ENCODE measurements around the gene CXXC4. TPM values are rescaled to one million over a fixed set of nuclear protein-coding genes. Genes with fewer than 3 reads are reported as not detected.

CXXC4 gene
- 0.01 to 0.06 TPM (median 0.02 TPM) in 5 replicates for total RNA-seq (2022; extraction: Qiagen RNA extraction)

DNA sequence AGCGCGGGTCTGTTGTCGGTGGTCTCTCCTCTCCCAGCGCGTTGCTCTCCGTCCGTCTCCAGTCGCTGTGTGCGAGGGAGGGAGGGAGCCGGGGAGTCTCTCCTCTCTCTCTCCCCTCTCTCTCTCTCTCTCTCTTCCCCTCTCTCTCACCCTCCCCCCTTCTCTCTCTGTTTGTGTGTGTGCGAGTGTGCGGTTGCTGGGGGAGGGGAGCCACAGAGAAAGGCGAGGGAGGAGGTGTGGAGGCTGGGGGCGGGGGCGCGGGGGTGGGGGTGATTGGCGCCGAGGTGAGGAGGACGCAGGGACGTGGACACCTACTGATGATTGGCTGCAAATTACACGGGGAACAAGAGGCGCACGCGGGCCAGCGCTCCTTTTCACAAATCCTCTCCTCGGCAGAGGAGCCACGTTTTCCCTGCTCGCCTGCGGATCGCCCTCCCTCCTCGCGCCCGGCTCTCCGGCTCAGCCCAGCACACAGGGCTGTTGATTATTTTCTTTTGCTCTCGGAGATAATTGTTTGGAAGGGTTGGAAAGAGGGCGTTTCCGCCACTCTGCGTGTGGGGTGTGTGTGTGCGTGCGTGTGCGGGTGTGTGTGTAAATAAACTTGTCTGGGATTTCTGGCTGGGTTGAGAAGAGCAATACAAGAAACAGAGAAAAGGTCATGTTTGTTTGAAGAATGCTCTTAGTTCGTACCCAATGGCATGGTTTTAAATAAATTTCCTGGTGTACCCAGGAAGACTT, at the start of gene CXXC4:
CXXC4 (minus strand) TSS at position 73 of the 738 bp plus-strand sequence. CDS start 3,092 bp downstream, outside the sequence.

